CD14-positive monocyte (primary cell): ENCODE data around the gene AGK. TPM values are rescaled to one million over a fixed set of nuclear protein-coding genes. Genes with fewer than 3 reads are reported as not detected.

Source experiments
- DNase-seq, 3 donors: peaks; one replicate each; pipeline ENCODE4 v3.0.0-alpha.2; 2011 to 2022
- H2AFZ ChIP-seq: 2 replicates; pipeline ENCODE4 v1.6.0; 2012; ENCODE audit warnings: mild to moderate bottlenecking, low read depth, low read length, inconsistent platforms; ENCODE audit not compliant: insufficient read depth, poor library complexity, severe bottlenecking
- H3K27ac ChIP-seq, 2 donors: 1 replicate in 1 of 2; 2 replicates in 1 of 2; pipeline ENCODE4 v1.5.1; 2012 to 2013; ENCODE audit warnings: low read length in 2 of 2, control low read depth in 1 of 2, inconsistent platforms in 1 of 2, low read depth in 1 of 2, mild to moderate bottlenecking in 1 of 2
- H3K27me3 ChIP-seq, 2 donors: one replicate each; pipeline versions ENCODE4 v1.6.0 to v1.6.1; 2011 to 2013; ENCODE audit warnings: low read length in 2 of 2; ENCODE audit not compliant: control insufficient read depth in 2 of 2, insufficient read depth in 2 of 2
- H3K36me3 ChIP-seq, 2 donors: replicated peaks in 1 of 2; 1 replicate in 1 of 2; 2 replicates in 1 of 2; pipeline versions ENCODE4 v1.5.1 to v1.6.1; 2012 to 2013; ENCODE audit warnings: low read length in 2 of 2, control low read depth in 1 of 2, inconsistent platforms in 1 of 2, mild to moderate bottlenecking in 1 of 2; ENCODE audit not compliant: insufficient read depth in 2 of 2, control insufficient read depth in 1 of 2
- H3K4me1 ChIP-seq, 2 donors: 1 replicate in 1 of 2; 2 replicates in 1 of 2; pipeline versions ENCODE4 v1.5.1 to v1.6.1; 2012 to 2013; ENCODE audit warnings: low read length in 2 of 2, control low read depth in 1 of 2, inconsistent platforms in 1 of 2, mild to moderate bottlenecking in 1 of 2, moderate library complexity in 1 of 2; ENCODE audit not compliant: insufficient read depth in 2 of 2, control insufficient read depth in 1 of 2
- H3K4me2 ChIP-seq: replicated peaks from 2 replicates; pipeline ENCODE3; 2012; ENCODE audit warnings: low read length, moderate library complexity, mild to moderate bottlenecking; ENCODE audit not compliant: poor library complexity, severe bottlenecking; ENCODE audit errors: extremely low read depth
- H3K4me3 ChIP-seq, 3 experiments: fragments of 200-600 bp in 1 of 3; sonication (generic) in 1 of 3; replicated peaks in 1 of 3; 1 replicate in 2 of 3; 2 replicates in 1 of 3; pipeline ENCODE4 v1.5.1; 2011 to 2013; ENCODE audit warnings: low read length in 3 of 3, mild to moderate bottlenecking in 3 of 3, control low read depth in 2 of 3, low read depth in 2 of 3, inconsistent platforms in 1 of 3, moderate library complexity in 1 of 3
- H3K79me2 ChIP-seq: 2 replicates; pipeline ENCODE4 v1.6.0; 2012; ENCODE audit warnings: mild to moderate bottlenecking, control low read depth, inconsistent platforms, low read length, moderate library complexity; ENCODE audit not compliant: insufficient read depth
- H3K9ac ChIP-seq: 2 replicates; pipeline ENCODE4 v1.6.0; 2017; ENCODE audit warnings: low read length, mild to moderate bottlenecking; ENCODE audit not compliant: insufficient read depth, poor library complexity, severe bottlenecking
- H3K9me3 ChIP-seq, 2 donors: replicated peaks in 1 of 2; 1 replicate in 1 of 2; 2 replicates in 1 of 2; pipeline versions ENCODE4 v1.5.1 to v1.6.1; 2012 to 2013; ENCODE audit warnings: low read length in 2 of 2, control low read depth in 1 of 2; ENCODE audit not compliant: control insufficient read depth in 1 of 2, insufficient read depth in 1 of 2
- H4K20me1 ChIP-seq: 2 replicates; pipeline ENCODE4 v1.6.0; 2012; ENCODE audit warnings: mild to moderate bottlenecking, low read length, control low read depth, moderate library complexity; ENCODE audit not compliant: insufficient read depth
- H3K27ac Mint-ChIP-seq, 7 donors: one replicate each; pipeline ENCODE4 v1.8.0; 2020; ENCODE audit warnings: mild to moderate bottlenecking in 7 of 7, mixed read lengths in 7 of 7, moderate library complexity in 6 of 7, inconsistent platforms in 2 of 7
- H3K27me3 Mint-ChIP-seq, 3 donors: one replicate each; pipeline ENCODE4 v1.8.0; 2021 to 2022; ENCODE audit warnings: low read depth in 3 of 3, mild to moderate bottlenecking in 3 of 3, mixed read lengths in 3 of 3, moderate library complexity in 3 of 3, inconsistent platforms in 1 of 3
- H3K36me3 Mint-ChIP-seq, 2 donors: one replicate each; pipeline ENCODE4 v1.8.0; 2020; ENCODE audit warnings: mixed read lengths in 2 of 2, inconsistent platforms in 1 of 2, mild to moderate bottlenecking in 1 of 2
- H3K4me1 Mint-ChIP-seq: one replicate; pipeline ENCODE4 v1.8.0; 2020; ENCODE audit warnings: mild to moderate bottlenecking, mixed read lengths
- H3K4me3 Mint-ChIP-seq, 2 donors: one replicate each; pipeline ENCODE4 v1.8.0; 2020; ENCODE audit warnings: mild to moderate bottlenecking in 2 of 2, mixed read lengths in 2 of 2, moderate library complexity in 1 of 2
- H3K9me3 Mint-ChIP-seq, 7 donors: one replicate each; pipeline ENCODE4 v1.8.0; 2020 to 2022; ENCODE audit warnings: mixed read lengths in 7 of 7, mild to moderate bottlenecking in 6 of 7, moderate library complexity in 6 of 7, inconsistent platforms in 2 of 7
- whole genome bisulfite sequencing: methylation state at CpG from one replicate; pipeline ENCODE4 v1.1.5; 2013; ENCODE audit warnings: missing lambda C conversion rate; ENCODE audit not compliant: insufficient coverage; 5-methylcytosine and 5-hydroxymethylcytosine counted together
- intact Hi-C, 2 donors: fragments of 100-400 bp; cut with micrococcal nuclease; formaldehyde crosslinking; loops; one replicate each; pipeline versions ENCODE4 v1.15.0 to v1.15.1; 2023
- polyA plus RNA-seq, 3 donors: library from polyadenylated mRNA; depleted of rRNA in 1 of 3; unstranded in 2 of 3; stranded (reverse) in 1 of 3; fragments of 300-500 nt in 2 of 3; fragments of >200 nt in 1 of 3; fragmentation: Illumina TruSeq in 2 of 3; gene quantifications; 1 replicate in 2 of 3; 2 replicates in 1 of 3; pipeline ENCODE4 v1.2.3, GENCODE V29; 2012 to 2021
- TF ChIP-seq, protein P1 (sequence below): fragments of 200-600 bp; IDR thresholded peaks from one replicate; pipeline ENCODE4 v1.8.0; 2022; ENCODE audit warnings: antibody characterized with exemption, mild to moderate bottlenecking

The AGK gene
- polyA plus RNA-seq, 3 donors: 10.0 to 11.0 (median 11.0) TPM

DNA sequence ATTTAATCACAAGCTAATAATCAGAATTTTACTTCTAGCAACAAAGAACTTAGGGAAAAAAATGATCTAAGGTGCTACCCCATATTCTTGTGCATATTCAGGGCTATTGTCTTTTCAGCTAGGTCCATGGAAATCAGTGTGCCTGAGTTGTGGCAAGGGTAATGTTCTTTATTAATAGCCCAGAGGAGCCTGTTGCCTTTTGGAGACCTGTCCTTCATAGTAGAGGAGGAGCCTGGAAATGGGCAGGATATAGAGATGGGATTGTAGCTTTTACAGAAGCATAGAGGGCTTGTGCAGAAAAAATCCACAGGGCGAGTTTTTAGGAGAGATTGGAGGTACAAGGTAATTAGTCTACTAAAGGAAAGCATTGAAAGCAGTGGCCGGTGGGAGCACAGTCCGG lies 38.9 kb downstream of the AGK start:
- Mint-ChIP-seq H3K27ac (no peak overlapping the region), H3K9me3 (no peaks in the 10 kb centered on the region), H3K27me3 (peaks cover 0 to 2% (median 0%) of the 10 kb centered on the region in 3 donors), H3K4me3 (no peak overlapping the region), H3K36me3 (peaks cover 29 to 43% of the 10 kb centered on the region in 2 donors), H3K4me1 (peaks cover 2% of the 10 kb centered on the region)
- 97% methylated on average over 3 of the region's 3 CpGs for WGBS
- Histone ChIP-seq H3K4me1 (no peaks in the 10 kb centered on the region), H3K79me2 (no peaks in the 10 kb centered on the region), H3K4me2 (no peak overlapping the region), H2AFZ (no peak overlapping the region), H3K9ac (no peak overlapping the region), H3K9me3 (no peaks in the 10 kb centered on the region), H3K27ac (no peak overlapping the region), H3K27me3 (no peaks in the 10 kb centered on the region), H3K36me3 (peaks cover 3 to 24% of the 10 kb centered on the region in 2 donors), H4K20me1 (no peaks in the 10 kb centered on the region), H3K4me3 (no peak overlapping the region)
- DNase-seq: no peak
- TF ChIP-seq, protein P1, sequence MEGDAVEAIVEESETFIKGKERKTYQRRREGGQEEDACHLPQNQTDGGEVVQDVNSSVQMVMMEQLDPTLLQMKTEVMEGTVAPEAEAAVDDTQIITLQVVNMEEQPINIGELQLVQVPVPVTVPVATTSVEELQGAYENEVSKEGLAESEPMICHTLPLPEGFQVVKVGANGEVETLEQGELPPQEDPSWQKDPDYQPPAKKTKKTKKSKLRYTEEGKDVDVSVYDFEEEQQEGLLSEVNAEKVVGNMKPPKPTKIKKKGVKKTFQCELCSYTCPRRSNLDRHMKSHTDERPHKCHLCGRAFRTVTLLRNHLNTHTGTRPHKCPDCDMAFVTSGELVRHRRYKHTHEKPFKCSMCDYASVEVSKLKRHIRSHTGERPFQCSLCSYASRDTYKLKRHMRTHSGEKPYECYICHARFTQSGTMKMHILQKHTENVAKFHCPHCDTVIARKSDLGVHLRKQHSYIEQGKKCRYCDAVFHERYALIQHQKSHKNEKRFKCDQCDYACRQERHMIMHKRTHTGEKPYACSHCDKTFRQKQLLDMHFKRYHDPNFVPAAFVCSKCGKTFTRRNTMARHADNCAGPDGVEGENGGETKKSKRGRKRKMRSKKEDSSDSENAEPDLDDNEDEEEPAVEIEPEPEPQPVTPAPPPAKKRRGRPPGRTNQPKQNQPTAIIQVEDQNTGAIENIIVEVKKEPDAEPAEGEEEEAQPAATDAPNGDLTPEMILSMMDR: no peak
- intact Hi-C loops: no loop called here

GRCh38 chr7:141590666-141591065 lies 39.5 kb downstream of the AGK start:
- peaks cover 2% of the 10 kb centered on the region for H3K4me1 Mint-ChIP-seq
- Histone ChIP-seq H3K9ac (no peak overlapping the region), H3K27me3 (no peaks in the 10 kb centered on the region), H3K4me3 (no peak overlapping the region), H3K9me3 (no peaks in the 10 kb centered on the region), H3K36me3 (peaks cover 3 to 30% of the 10 kb centered on the region in 2 donors), H3K79me2 (no peaks in the 10 kb centered on the region), H3K4me1 (no peaks in the 10 kb centered on the region), H2AFZ (no peak overlapping the region), H3K27ac (no peak overlapping the region), H4K20me1 (no peaks in the 10 kb centered on the region), H3K4me2 (no peak overlapping the region)
- no peak for DNase-seq
- intact Hi-C loops: no loop called here
- TF ChIP-seq, protein P1: no peak
- peaks cover 32 to 48% of the 10 kb centered on the region in 2 donors for H3K36me3 Mint-ChIP-seq
- 89% methylated on average over 2 of the region's 3 CpGs for WGBS
- no peak overlapping the region for H3K4me3 Mint-ChIP-seq
- peaks cover 0 to 2% (median 0%) of the 10 kb centered on the region in 3 donors for H3K27me3 Mint-ChIP-seq
- H3K27ac Mint-ChIP-seq: no peak overlapping the region
- no peaks in the 10 kb centered on the region for H3K9me3 Mint-ChIP-seq
